GM23338 (cell line): ENCODE data around the gene DST. TPM values are rescaled to one million over a fixed set of nuclear protein-coding genes. Genes with fewer than 3 reads are reported as not detected.

Experiments used
- ATAC-seq: fragments of 200-7000 bp; cut with Tn5 transposase; 3 replicates; pipeline ENCODE4 v1.9.1; 2020
- DNase-seq: peaks from one replicate; pipeline ENCODE4 v3.0.0-alpha.2; 2015; ENCODE audit warnings: low spot score
- H2AFZ ChIP-seq: fragments of 200-600 bp; sonication (generic); 2 replicates; pipeline ENCODE4 v1.8.0; 2016; ENCODE audit warnings: antibody characterized with exemption, mild to moderate bottlenecking, moderate library complexity
- H3F3A ChIP-seq: fragments of 200-600 bp; sonication (generic); replicated peaks from 2 replicates; pipeline ENCODE4 v1.8.0; 2017; ENCODE audit warnings: antibody characterized with exemption, mixed run types, low read depth
- H3K27ac ChIP-seq: fragments of 200-600 bp; sonication (generic); 2 replicates; pipeline ENCODE4 v1.6.1; 2016; ENCODE audit warnings: low read depth
- H3K27me3 ChIP-seq: fragments of 200-600 bp; sonication (generic); 2 replicates; pipeline ENCODE4 v1.8.0; 2016; ENCODE audit warnings: mild to moderate bottlenecking, mixed run types, moderate library complexity; ENCODE audit not compliant: insufficient read depth
- H3K36me3 ChIP-seq: fragments of 200-600 bp; sonication (generic); 2 replicates; pipeline ENCODE4 v1.8.0; 2016; ENCODE audit warnings: mild to moderate bottlenecking; ENCODE audit not compliant: insufficient read depth
- H3K4me1 ChIP-seq: fragments of 200-600 bp; sonication (generic); 2 replicates; pipeline ENCODE4 v1.8.0; 2016; ENCODE audit warnings: mild to moderate bottlenecking, moderate library complexity; ENCODE audit not compliant: insufficient read depth
- H3K4me2 ChIP-seq: fragments of 200-600 bp; sonication (generic); 2 replicates; pipeline ENCODE4 v1.7.1; 2017; ENCODE audit warnings: mixed run types
- H3K4me3 ChIP-seq: fragments of 200-600 bp; sonication (generic); 2 replicates; pipeline ENCODE4 v1.6.1; 2016; ENCODE audit warnings: mixed run types
- H3K79me2 ChIP-seq: fragments of 200-600 bp; sonication (generic); replicated peaks from 2 replicates; pipeline ENCODE4 v1.8.0; 2017; ENCODE audit warnings: mild to moderate bottlenecking; ENCODE audit not compliant: insufficient read depth
- H3K9me2 ChIP-seq: fragments of 200-600 bp; sonication (generic); 2 replicates; pipeline ENCODE4 v1.8.0; 2017; ENCODE audit not compliant: insufficient read depth
- H4K20me1 ChIP-seq: fragments of 200-600 bp; sonication (generic); replicated peaks from 2 replicates; pipeline ENCODE4 v1.8.0; 2017; ENCODE audit warnings: mild to moderate bottlenecking; ENCODE audit not compliant: insufficient read depth
- H3K27ac Mint-ChIP-seq: 2 replicates; pipeline ENCODE4 v1.8.0; 2020; ENCODE audit warnings: inconsistent platforms, mild to moderate bottlenecking, moderate library complexity, mixed read lengths
- H3K27me3 Mint-ChIP-seq: 3 replicates; pipeline ENCODE4 v1.8.0; 2022; ENCODE audit warnings: low read depth, mild to moderate bottlenecking, moderate library complexity, mixed read lengths, inconsistent platforms; ENCODE audit not compliant: insufficient read depth, poor library complexity
- H3K36me3 Mint-ChIP-seq: 3 replicates; pipeline ENCODE4 v1.8.0; 2021; ENCODE audit warnings: low read depth, mild to moderate bottlenecking, inconsistent platforms, moderate library complexity, mixed read lengths
- H3K4me1 Mint-ChIP-seq: 3 replicates; pipeline ENCODE4 v1.8.0; 2020; ENCODE audit warnings: mild to moderate bottlenecking, inconsistent platforms, mixed read lengths
- H3K4me3 Mint-ChIP-seq: 3 replicates; pipeline ENCODE4 v1.8.0; 2021; ENCODE audit warnings: moderate library complexity, mild to moderate bottlenecking, inconsistent platforms, mixed read lengths
- H3K9me3 Mint-ChIP-seq: 3 replicates; pipeline ENCODE4 v1.8.0; 2020; ENCODE audit warnings: moderate library complexity, mild to moderate bottlenecking, inconsistent platforms, mixed read lengths
- CREB1 ChIP-seq: fragments of 250-450 bp; sonication (Bioruptor Pico); IDR thresholded peaks from 2 replicates; pipeline ENCODE4 v1.5.0; 2020; ENCODE audit warnings: low read depth, mild to moderate bottlenecking, moderate library complexity
- EZH2phosphoT487 ChIP-seq: fragments of 200-600 bp; sonication (generic); IDR thresholded peaks from one replicate; pipeline ENCODE4 v1.8.1; 2018; ENCODE audit warnings: antibody characterized with exemption; ENCODE audit not compliant: unreplicated experiment
- NANOG ChIP-seq: IDR thresholded peaks from 2 replicates; pipeline ENCODE4 v1.6.1; 2016; ENCODE audit warnings: antibody characterized with exemption, borderline replicate concordance
- polyA plus RNA-seq: library from polyadenylated mRNA; unstranded; fragments of >200 nt; fragmentation: Nextera tagmentation; extraction: Ambion mirVana; gene quantifications from 2 replicates; pipeline ENCODE4 v1.2.1, GENCODE V29; 2016
- total RNA-seq: library from RNA; depleted of rRNA; stranded (reverse); fragments of >200 nt; shearing (Covaris generic); gene quantifications from 2 replicates; pipeline ENCODE4 v1.2.3, GENCODE V29; 2014
- TF ChIP-seq, protein P1 (sequence below), 2 experiments: fragments of 200-600 bp in 1 of 2; sonication (generic) in 1 of 2; conservative IDR thresholded peaks; 2 replicates each; pipeline versions ENCODE4 v1.5.1 to v1.6.1; 2016 to 2017; ENCODE audit warnings: antibody characterized with exemption in 2 of 2, low read depth in 2 of 2, mild to moderate bottlenecking in 2 of 2, moderate library complexity in 1 of 2
- TF ChIP-seq, protein P2 (sequence below): IDR thresholded peaks from one replicate; pipeline ENCODE4 v1.6.1; 2018; ENCODE audit warnings: antibody characterized with exemption; ENCODE audit not compliant: unreplicated experiment
- TF ChIP-seq, protein P3 (sequence below): IDR thresholded peaks from 2 replicates; pipeline ENCODE4 v1.6.1; 2016; ENCODE audit warnings: antibody characterized with exemption
- TF ChIP-seq, protein P4 (sequence below): fragments of 250-450 bp; sonication (Bioruptor Pico); IDR thresholded peaks from 2 replicates; pipeline ENCODE4 v1.5.0; 2020; ENCODE audit warnings: mild to moderate bottlenecking, moderate library complexity

The DST gene
- total and polyA plus RNA-seq, 2 experiments from 2014 or later, result 88.7 to 188 TPM

DNA sequence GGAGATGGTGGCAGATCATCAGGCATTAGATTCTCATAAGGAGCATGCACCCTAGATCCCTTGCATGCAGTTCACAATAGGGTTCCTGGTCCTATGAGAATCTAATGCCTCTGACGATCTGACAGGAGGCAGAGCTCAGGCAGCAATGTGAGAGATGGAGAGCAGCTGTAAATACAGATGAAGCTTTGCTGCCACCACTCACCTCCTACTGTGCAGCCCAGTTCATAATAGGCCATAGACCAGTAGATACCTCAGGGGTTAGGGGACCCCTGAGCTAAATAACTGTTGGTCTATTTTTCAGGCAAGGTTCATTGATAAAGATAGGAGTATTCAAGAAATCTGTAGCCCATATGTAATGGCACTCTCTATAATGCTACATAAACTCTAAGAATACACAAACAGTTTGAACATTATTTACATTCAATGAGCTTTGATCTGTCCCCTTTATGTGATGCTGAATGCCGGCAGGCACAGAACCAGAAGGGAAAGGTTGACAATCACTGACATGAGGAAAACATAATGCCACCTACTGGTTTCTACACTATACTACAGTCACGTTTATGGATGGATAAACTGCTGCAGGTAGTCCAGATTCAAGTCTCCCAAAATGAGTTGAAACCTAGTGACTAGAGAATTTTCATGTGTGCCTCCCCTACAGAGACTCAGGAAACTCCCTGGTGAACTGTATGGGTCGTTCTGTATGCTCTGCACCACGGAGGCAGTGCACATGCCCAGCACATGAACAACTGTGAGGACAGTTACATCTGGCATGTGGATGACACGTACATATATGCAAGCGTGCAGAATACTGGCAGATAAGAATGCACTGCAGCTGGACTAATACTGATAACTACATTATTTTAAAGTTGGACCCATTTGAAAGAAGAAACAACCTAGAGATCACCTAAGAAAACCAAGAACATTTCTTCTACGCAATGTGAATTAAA lies 72.0 kb downstream of the DST start:
- H3K27ac ChIP-seq, result no peak overlapping the region
- peaks cover 13% of the 10 kb centered on the region; the same call in 1 of the 2 replicates for H3K36me3 ChIP-seq
- H4K20me1 ChIP-seq, result no peaks in the 10 kb centered on the region
- H2AFZ ChIP-seq, result no peak overlapping the region
- H3K4me3 ChIP-seq, result no peak overlapping the region
- no peaks in the 10 kb centered on the region for H3K4me1 ChIP-seq
- TF ChIP-seq, protein P1, sequence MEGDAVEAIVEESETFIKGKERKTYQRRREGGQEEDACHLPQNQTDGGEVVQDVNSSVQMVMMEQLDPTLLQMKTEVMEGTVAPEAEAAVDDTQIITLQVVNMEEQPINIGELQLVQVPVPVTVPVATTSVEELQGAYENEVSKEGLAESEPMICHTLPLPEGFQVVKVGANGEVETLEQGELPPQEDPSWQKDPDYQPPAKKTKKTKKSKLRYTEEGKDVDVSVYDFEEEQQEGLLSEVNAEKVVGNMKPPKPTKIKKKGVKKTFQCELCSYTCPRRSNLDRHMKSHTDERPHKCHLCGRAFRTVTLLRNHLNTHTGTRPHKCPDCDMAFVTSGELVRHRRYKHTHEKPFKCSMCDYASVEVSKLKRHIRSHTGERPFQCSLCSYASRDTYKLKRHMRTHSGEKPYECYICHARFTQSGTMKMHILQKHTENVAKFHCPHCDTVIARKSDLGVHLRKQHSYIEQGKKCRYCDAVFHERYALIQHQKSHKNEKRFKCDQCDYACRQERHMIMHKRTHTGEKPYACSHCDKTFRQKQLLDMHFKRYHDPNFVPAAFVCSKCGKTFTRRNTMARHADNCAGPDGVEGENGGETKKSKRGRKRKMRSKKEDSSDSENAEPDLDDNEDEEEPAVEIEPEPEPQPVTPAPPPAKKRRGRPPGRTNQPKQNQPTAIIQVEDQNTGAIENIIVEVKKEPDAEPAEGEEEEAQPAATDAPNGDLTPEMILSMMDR (conservative IDR thresholded peaks at IDR 0.05; ENCODE audit: low read depth in 2 of 2), result peak; percentile 54 to 58
- TF ChIP-seq, protein P2, sequence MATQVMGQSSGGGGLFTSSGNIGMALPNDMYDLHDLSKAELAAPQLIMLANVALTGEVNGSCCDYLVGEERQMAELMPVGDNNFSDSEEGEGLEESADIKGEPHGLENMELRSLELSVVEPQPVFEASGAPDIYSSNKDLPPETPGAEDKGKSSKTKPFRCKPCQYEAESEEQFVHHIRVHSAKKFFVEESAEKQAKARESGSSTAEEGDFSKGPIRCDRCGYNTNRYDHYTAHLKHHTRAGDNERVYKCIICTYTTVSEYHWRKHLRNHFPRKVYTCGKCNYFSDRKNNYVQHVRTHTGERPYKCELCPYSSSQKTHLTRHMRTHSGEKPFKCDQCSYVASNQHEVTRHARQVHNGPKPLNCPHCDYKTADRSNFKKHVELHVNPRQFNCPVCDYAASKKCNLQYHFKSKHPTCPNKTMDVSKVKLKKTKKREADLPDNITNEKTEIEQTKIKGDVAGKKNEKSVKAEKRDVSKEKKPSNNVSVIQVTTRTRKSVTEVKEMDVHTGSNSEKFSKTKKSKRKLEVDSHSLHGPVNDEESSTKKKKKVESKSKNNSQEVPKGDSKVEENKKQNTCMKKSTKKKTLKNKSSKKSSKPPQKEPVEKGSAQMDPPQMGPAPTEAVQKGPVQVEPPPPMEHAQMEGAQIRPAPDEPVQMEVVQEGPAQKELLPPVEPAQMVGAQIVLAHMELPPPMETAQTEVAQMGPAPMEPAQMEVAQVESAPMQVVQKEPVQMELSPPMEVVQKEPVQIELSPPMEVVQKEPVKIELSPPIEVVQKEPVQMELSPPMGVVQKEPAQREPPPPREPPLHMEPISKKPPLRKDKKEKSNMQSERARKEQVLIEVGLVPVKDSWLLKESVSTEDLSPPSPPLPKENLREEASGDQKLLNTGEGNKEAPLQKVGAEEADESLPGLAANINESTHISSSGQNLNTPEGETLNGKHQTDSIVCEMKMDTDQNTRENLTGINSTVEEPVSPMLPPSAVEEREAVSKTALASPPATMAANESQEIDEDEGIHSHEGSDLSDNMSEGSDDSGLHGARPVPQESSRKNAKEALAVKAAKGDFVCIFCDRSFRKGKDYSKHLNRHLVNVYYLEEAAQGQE, result no peak
- TF ChIP-seq, protein P3, sequence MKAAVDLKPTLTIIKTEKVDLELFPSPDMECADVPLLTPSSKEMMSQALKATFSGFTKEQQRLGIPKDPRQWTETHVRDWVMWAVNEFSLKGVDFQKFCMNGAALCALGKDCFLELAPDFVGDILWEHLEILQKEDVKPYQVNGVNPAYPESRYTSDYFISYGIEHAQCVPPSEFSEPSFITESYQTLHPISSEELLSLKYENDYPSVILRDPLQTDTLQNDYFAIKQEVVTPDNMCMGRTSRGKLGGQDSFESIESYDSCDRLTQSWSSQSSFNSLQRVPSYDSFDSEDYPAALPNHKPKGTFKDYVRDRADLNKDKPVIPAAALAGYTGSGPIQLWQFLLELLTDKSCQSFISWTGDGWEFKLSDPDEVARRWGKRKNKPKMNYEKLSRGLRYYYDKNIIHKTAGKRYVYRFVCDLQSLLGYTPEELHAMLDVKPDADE, result no peak
- no peak for TF ChIP-seq NANOG
- Mint-ChIP-seq H3K4me1 (peaks cover 5% of the 10 kb centered on the region; the same call in 1 of the 3 replicates), H3K9me3 (peaks cover 10% of the 10 kb centered on the region; the same call in 2 of the 3 replicates), H3K27me3 (no peaks in the 10 kb centered on the region), H3K27ac (no peak overlapping the region), H3K4me3 (no peak overlapping the region), H3K36me3 (peaks cover 39% of the 10 kb centered on the region)
- H3F3A ChIP-seq, result no peaks in the 10 kb centered on the region
- H3K79me2 ChIP-seq, result no peaks in the 10 kb centered on the region
- ATAC-seq (peak; percentile 42; the same call in 2 of the 3 replicates), DNase-seq (peak; percentile 51)
- H3K9me2 ChIP-seq, result no peaks in the 10 kb centered on the region
- H3K27me3 ChIP-seq, result no peaks in the 10 kb centered on the region
- H3K4me2 ChIP-seq, result no peak overlapping the region

DNA sequence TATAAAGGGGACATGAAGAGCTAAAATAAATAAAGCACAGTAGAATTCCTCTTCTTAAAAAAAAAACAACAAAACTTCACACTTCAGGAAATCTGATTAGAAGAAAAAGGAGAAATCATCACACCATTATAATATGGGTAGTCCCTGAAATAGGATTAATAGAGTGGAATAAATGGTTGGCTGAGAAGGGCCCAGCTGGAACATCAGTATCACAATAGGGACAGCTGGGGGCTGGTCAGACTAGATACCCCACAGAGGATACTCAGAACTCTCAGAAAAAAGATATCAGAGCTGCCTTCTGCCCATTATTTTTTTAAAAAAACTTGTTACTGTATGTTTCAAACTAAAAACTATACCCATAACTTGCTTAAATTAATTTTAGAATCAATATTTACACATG lies 75.2 kb downstream of the DST start:
- no peaks in the 10 kb centered on the region for H3K9me2 ChIP-seq
- H3K4me2 ChIP-seq, result no peak overlapping the region
- no peak for DNase-seq
- no peak; the same call in 2 of the 3 replicates for ATAC-seq
- H3F3A ChIP-seq, result no peaks in the 10 kb centered on the region
- H3K36me3 ChIP-seq, result peaks cover 13% of the 10 kb centered on the region; the same call in 1 of the 2 replicates
- peaks cover 67% of the 10 kb centered on the region for H3K36me3 Mint-ChIP-seq
- peaks cover 30% of the 10 kb centered on the region for H3K9me3 Mint-ChIP-seq
- H3K4me3 Mint-ChIP-seq, result no peak overlapping the region
- H3K79me2 ChIP-seq, result no peaks in the 10 kb centered on the region
- H3K27ac ChIP-seq, result no peak overlapping the region
- peaks cover 4% of the 10 kb centered on the region for H3K27me3 Mint-ChIP-seq
- no peak overlapping the region for H3K4me3 ChIP-seq
- H2AFZ ChIP-seq, result no peak overlapping the region
- H3K4me1 ChIP-seq, result no peaks in the 10 kb centered on the region
- H3K27ac Mint-ChIP-seq, result no peak overlapping the region
- peaks cover 3% of the 10 kb centered on the region; the same call in 1 of the 3 replicates for H3K4me1 Mint-ChIP-seq
- no peaks in the 10 kb centered on the region for H3K27me3 ChIP-seq
- no peaks in the 10 kb centered on the region for H4K20me1 ChIP-seq
- TF ChIP-seq EZH2phosphoT487 (no peak), CREB1 (CRISPR knock-in tag) (no peak)
- TF ChIP-seq, protein P4, sequence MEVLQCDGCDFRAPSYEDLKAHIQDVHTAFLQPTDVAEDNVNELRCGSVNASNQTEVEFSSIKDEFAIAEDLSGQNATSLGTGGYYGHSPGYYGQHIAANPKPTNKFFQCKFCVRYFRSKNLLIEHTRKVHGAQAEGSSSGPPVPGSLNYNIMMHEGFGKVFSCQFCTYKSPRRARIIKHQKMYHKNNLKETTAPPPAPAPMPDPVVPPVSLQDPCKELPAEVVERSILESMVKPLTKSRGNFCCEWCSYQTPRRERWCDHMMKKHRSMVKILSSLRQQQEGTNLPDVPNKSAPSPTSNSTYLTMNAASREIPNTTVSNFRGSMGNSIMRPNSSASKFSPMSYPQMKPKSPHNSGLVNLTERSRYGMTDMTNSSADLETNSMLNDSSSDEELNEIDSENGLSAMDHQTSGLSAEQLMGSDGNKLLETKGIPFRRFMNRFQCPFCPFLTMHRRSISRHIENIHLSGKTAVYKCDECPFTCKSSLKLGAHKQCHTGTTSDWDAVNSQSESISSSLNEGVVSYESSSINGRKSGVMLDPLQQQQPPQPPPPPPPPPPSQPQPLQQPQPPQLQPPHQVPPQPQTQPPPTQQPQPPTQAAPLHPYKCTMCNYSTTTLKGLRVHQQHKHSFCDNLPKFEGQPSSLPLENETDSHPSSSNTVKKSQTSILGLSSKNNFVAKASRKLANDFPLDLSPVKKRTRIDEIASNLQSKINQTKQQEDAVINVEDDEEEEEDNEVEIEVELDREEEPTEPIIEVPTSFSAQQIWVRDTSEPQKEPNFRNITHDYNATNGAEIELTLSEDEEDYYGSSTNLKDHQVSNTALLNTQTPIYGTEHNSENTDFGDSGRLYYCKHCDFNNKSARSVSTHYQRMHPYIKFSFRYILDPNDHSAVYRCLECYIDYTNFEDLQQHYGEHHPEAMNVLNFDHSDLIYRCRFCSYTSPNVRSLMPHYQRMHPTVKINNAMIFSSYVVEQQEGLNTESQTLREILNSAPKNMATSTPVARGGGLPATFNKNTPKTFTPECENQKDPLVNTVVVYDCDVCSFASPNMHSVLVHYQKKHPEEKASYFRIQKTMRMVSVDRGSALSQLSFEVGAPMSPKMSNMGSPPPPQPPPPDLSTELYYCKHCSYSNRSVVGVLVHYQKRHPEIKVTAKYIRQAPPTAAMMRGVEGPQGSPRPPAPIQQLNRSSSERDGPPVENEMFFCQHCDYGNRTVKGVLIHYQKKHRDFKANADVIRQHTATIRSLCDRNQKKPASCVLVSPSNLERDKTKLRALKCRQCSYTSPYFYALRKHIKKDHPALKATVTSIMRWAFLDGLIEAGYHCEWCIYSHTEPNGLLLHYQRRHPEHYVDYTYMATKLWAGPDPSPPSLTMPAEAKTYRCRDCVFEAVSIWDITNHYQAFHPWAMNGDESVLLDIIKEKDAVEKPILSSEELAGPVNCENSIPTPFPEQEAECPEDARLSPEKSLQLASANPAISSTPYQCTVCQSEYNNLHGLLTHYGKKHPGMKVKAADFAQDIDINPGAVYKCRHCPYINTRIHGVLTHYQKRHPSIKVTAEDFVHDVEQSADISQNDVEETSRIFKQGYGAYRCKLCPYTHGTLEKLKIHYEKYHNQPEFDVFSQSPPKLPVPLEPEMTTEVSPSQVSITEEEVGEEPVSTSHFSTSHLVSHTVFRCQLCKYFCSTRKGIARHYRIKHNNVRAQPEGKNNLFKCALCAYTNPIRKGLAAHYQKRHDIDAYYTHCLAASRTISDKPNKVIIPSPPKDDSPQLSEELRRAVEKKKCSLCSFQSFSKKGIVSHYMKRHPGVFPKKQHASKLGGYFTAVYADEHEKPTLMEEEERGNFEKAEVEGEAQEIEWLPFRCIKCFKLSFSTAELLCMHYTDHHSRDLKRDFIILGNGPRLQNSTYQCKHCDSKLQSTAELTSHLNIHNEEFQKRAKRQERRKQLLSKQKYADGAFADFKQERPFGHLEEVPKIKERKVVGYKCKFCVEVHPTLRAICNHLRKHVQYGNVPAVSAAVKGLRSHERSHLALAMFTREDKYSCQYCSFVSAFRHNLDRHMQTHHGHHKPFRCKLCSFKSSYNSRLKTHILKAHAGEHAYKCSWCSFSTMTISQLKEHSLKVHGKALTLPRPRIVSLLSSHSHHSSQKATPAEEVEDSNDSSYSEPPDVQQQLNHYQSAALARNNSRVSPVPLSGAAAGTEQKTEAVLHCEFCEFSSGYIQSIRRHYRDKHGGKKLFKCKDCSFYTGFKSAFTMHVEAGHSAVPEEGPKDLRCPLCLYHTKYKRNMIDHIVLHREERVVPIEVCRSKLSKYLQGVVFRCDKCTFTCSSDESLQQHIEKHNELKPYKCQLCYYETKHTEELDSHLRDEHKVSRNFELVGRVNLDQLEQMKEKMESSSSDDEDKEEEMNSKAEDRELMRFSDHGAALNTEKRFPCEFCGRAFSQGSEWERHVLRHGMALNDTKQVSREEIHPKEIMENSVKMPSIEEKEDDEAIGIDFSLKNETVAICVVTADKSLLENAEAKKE (CRISPR knock-in tag), result no peak
